Hair follicular keratinocyte (primary cell): Measurements from ENCODE around the gene PRSS53. TPM values are rescaled to one million over a fixed set of nuclear protein-coding genes. Genes with fewer than 3 reads are reported as not detected.

Experiments
- total RNA-seq: library from RNA; depleted of rRNA; stranded (reverse); fragments of >200 nt; gene quantifications from 2 replicates; pipeline ENCODE4 v1.2.3, GENCODE V29; 2015

The PRSS53 gene
- 0.86 and 1.8 TPM in 2 replicates for total RNA-seq

GRCh38 chr16:31088459-31089183, at the start of gene PRSS53:
PRSS53 (minus strand) TSS chr16:31088943; CDS start chr16:31088809, 134 bp downstream.

GRCh38 chr16:31135535-31136286, 47.0 kb upstream of the PRSS53 start, which contains the start of gene PRSS8:
PRSS8 (minus strand) TSS chr16:31135727; CDS start chr16:31135498, 229 bp downstream.

GRCh38 chr16:31117384-31118222, 28.9 kb upstream of the PRSS53 start, which contains the start of gene KAT8:
KAT8 (plus strand) TSS chr16:31117664; CDS start chr16:31117682, 18 bp downstream.

GRCh38 chr16:31108035-31108793, 19.5 kb upstream of the PRSS53 start, which contains the start of gene BCKDK:
BCKDK (plus strand) TSS chr16:31108386; CDS start chr16:31109224, 838 bp downstream.

GRCh38 chr16:31094424-31095120, 5.8 kb upstream of the PRSS53 start, which contains the start of gene VKORC1:
VKORC1 (minus strand) TSS chr16:31094797; CDS start chr16:31094729, 68 bp downstream.

GRCh38 chr16:31073970-31074813, 14.6 kb downstream of the PRSS53 start, which contains the start of the genes ZNF646 and ZNF668:
ZNF646 (plus strand) TSS chr16:31074422; CDS start chr16:31076325, 1,903 bp downstream.
ZNF668 (minus strand) TSS chr16:31074240; CDS start chr16:31064459, 9,781 bp downstream.

Other genes starting within 250 kb of the PRSS53 start
- gene BCL7C, start 194.9 kb downstream of the PRSS53 start, total RNA-seq, result 57.1 and 73.8 TPM in 2 replicates
- 0.57 and 4.2 TPM in 2 replicates for gene CTF1, start 192.3 kb downstream of the PRSS53 start, total RNA-seq
- gene FBXL19, start 165.4 kb downstream of the PRSS53 start, total RNA-seq, result 29.6 and 33.9 TPM in 2 replicates
- gene ORAI3, start 139.9 kb downstream of the PRSS53 start, total RNA-seq, result 13.6 and 34.4 TPM in 2 replicates
- 2.6 and 3.5 TPM in 2 replicates for gene SETD1A, start 131.2 kb downstream of the PRSS53 start, total RNA-seq
- 7.9 and 10.3 TPM in 2 replicates for gene HSD3B7, start 103.7 kb downstream of the PRSS53 start, total RNA-seq
- 0.08 and 0.34 TPM in 2 replicates for gene STX1B, start 78.3 kb downstream of the PRSS53 start, total RNA-seq
- 23.5 and 24.9 TPM in 2 replicates for gene STX4, start 55.4 kb downstream of the PRSS53 start, total RNA-seq
- 12.5 and 15.6 TPM in 2 replicates for gene ZNF668, start 14.7 kb downstream of the PRSS53 start, total RNA-seq
- gene ZNF646, start 14.5 kb downstream of the PRSS53 start, total RNA-seq, result 7.3 and 11.6 TPM in 2 replicates
- 99.6 and 107 TPM in 2 replicates for gene VKORC1, start 5.9 kb upstream of the PRSS53 start, total RNA-seq
- 58.3 and 75.5 TPM in 2 replicates for gene BCKDK, start 19.4 kb upstream of the PRSS53 start, total RNA-seq
- gene KAT8, start 28.7 kb upstream of the PRSS53 start, total RNA-seq, result 27.1 and 30.1 TPM in 2 replicates
- 59.2 and 120 TPM in 2 replicates for gene PRSS8, start 46.8 kb upstream of the PRSS53 start, total RNA-seq
- 0.16 and 0.19 TPM in 2 replicates for gene PRSS36, start 61.1 kb upstream of the PRSS53 start, total RNA-seq
- 26.5 and 51.1 TPM in 2 replicates for gene FUS, start 91.2 kb upstream of the PRSS53 start, total RNA-seq
- 102 and 138 TPM in 2 replicates for gene PYCARD, start 113.8 kb upstream of the PRSS53 start, total RNA-seq
- not detected in 2 replicates for gene TRIM72, start 125.2 kb upstream of the PRSS53 start, total RNA-seq
- not detected in 2 replicates for gene PYDC1, start 128.2 kb upstream of the PRSS53 start, total RNA-seq
- not detected in 2 replicates for gene ITGAM, start 171.0 kb upstream of the PRSS53 start, total RNA-seq